H9 (cell line): ENCODE results near the gene CAPN6. TPM values are rescaled to one million over a fixed set of nuclear protein-coding genes. Genes with fewer than 3 reads are reported as not detected.

ENCODE experiments used
- DNase-seq: peaks from one replicate; pipeline ENCODE4 v3.0.0-alpha.2; 2017
- H2AFZ ChIP-seq: one replicate; pipeline ENCODE4 v1.6.1; 2013; ENCODE audit warnings: mild to moderate bottlenecking, low read length, control low read depth, moderate library complexity
- H2AK5ac ChIP-seq: 2 replicates; pipeline ENCODE4 v1.6.1; 2013; ENCODE audit warnings: low read length, control low read depth, mixed read lengths; ENCODE audit not compliant: insufficient read length
- H2BK120ac ChIP-seq: one replicate; pipeline ENCODE4 v1.6.1; 2013; ENCODE audit warnings: low read depth, mild to moderate bottlenecking, low read length, control low read depth, inconsistent platforms; ENCODE audit not compliant: poor library complexity, severe bottlenecking
- H2BK12ac ChIP-seq: 2 replicates; pipeline ENCODE4 v1.6.1; 2013; ENCODE audit warnings: low read length, control low read depth, mixed read lengths, low read depth; ENCODE audit not compliant: insufficient read length
- H2BK15ac ChIP-seq: 2 replicates; pipeline ENCODE4 v1.6.1; 2013; ENCODE audit warnings: low read depth, low read length, control low read depth
- H2BK20ac ChIP-seq: one replicate; pipeline ENCODE4 v1.6.1; 2013; ENCODE audit warnings: low read depth, mild to moderate bottlenecking, low read length, control low read depth, inconsistent platforms; ENCODE audit not compliant: poor library complexity, severe bottlenecking
- H2BK5ac ChIP-seq: 2 replicates; pipeline ENCODE4 v1.6.1; 2013; ENCODE audit warnings: low read length, control low read depth, mixed read lengths; ENCODE audit not compliant: insufficient read length
- H3K14ac ChIP-seq: 2 replicates; pipeline ENCODE4 v1.6.1; 2013; ENCODE audit warnings: low read length, control low read depth; ENCODE audit not compliant: insufficient read depth
- H3K18ac ChIP-seq: 2 replicates; pipeline ENCODE4 v1.6.1; 2013; ENCODE audit warnings: low read depth, mild to moderate bottlenecking, mixed read lengths, low read length, control low read depth; ENCODE audit not compliant: insufficient read length
- H3K23ac ChIP-seq: 2 replicates; pipeline ENCODE4 v1.6.1; 2013; ENCODE audit warnings: low read length, control low read depth, mixed read lengths, low read depth; ENCODE audit not compliant: insufficient read length
- H3K23me2 ChIP-seq: 2 replicates; pipeline ENCODE4 v1.6.1; 2013; ENCODE audit warnings: low read depth, mild to moderate bottlenecking, mixed read lengths, low read length, control low read depth; ENCODE audit not compliant: insufficient read length, poor library complexity, severe bottlenecking
- H3K27ac ChIP-seq: 2 replicates; pipeline ENCODE4 v1.5.1; 2013; ENCODE audit warnings: low read length, control low read depth, mixed read lengths, low read depth; ENCODE audit not compliant: insufficient read length
- H3K27me3 ChIP-seq: 2 replicates; pipeline ENCODE4 v1.6.1; 2013; ENCODE audit warnings: low read length, control low read depth, inconsistent platforms; ENCODE audit not compliant: insufficient read depth
- H3K4ac ChIP-seq: 2 replicates; pipeline ENCODE4 v1.6.1; 2013; ENCODE audit warnings: low read depth, mild to moderate bottlenecking, control low read depth, inconsistent platforms, low read length, moderate library complexity
- H3K4me1 ChIP-seq: 2 replicates; pipeline ENCODE4 v1.6.1; 2013; ENCODE audit warnings: low read length, control low read depth, inconsistent platforms; ENCODE audit not compliant: insufficient read depth
- H3K4me2 ChIP-seq: 2 replicates; pipeline ENCODE4 v1.6.1; 2013; ENCODE audit warnings: low read length, control low read depth, mixed read lengths; ENCODE audit not compliant: insufficient read length, insufficient read depth
- H3K56ac ChIP-seq: 2 replicates; pipeline ENCODE4 v1.6.1; 2013; ENCODE audit warnings: low read depth, mild to moderate bottlenecking, mixed read lengths, low read length, control low read depth; ENCODE audit not compliant: insufficient read length
- H3K79me1 ChIP-seq: 2 replicates; pipeline ENCODE4 v1.6.1; 2013; ENCODE audit warnings: low read depth, mild to moderate bottlenecking, moderate library complexity, low read length, control low read depth, inconsistent platforms; ENCODE audit not compliant: insufficient read depth, poor library complexity, severe bottlenecking
- H3K79me2 ChIP-seq: 2 replicates; pipeline ENCODE4 v1.6.1; 2013; ENCODE audit warnings: low read length, control low read depth, inconsistent platforms; ENCODE audit not compliant: insufficient read depth
- H3K9ac ChIP-seq: 2 replicates; pipeline ENCODE4 v1.6.1; 2013; ENCODE audit warnings: low read length, control low read depth, mixed read lengths; ENCODE audit not compliant: insufficient read length; ENCODE audit errors: extremely low read depth
- H3K9me3 ChIP-seq: one replicate; pipeline ENCODE4 v1.6.1; 2013; ENCODE audit warnings: low read depth, low read length, inconsistent platforms; ENCODE audit not compliant: control insufficient read depth
- H3T11ph ChIP-seq: one replicate; pipeline ENCODE4 v1.6.1; 2013; ENCODE audit warnings: mild to moderate bottlenecking, low read length, control low read depth, inconsistent platforms
- H4K20me1 ChIP-seq: one replicate; pipeline ENCODE4 v1.6.1; 2013; ENCODE audit not compliant: control insufficient read depth, insufficient read length, insufficient read depth
- H4K5ac ChIP-seq: 2 replicates; pipeline ENCODE4 v1.6.1; 2013; ENCODE audit warnings: low read depth, mild to moderate bottlenecking, mixed read lengths, low read length, control low read depth; ENCODE audit not compliant: insufficient read length
- H4K8ac ChIP-seq: replicated peaks from 2 replicates; pipeline ENCODE4 v1.6.1; 2013; ENCODE audit warnings: low read length, control low read depth, mixed read lengths, low read depth; ENCODE audit not compliant: insufficient read length
- H4K91ac ChIP-seq: 2 replicates; pipeline ENCODE4 v1.6.1; 2013; ENCODE audit warnings: low read depth, mild to moderate bottlenecking, moderate library complexity, mixed read lengths, low read length, control low read depth; ENCODE audit not compliant: insufficient read length
- H3K27ac Mint-ChIP-seq, 3 experiments: 2 replicates in 2 of 3; 3 replicates in 1 of 3; pipeline ENCODE4 v1.8.0; 2020 to 2021; ENCODE audit warnings: mixed read lengths in 3 of 3, mild to moderate bottlenecking in 1 of 3, moderate library complexity in 1 of 3
- H3K27me3 Mint-ChIP-seq: 2 replicates; pipeline ENCODE4 v1.8.0; 2021; ENCODE audit warnings: low read depth, mild to moderate bottlenecking, moderate library complexity, mixed read lengths
- H3K36me3 Mint-ChIP-seq, 3 experiments: 2 replicates in 2 of 3; 3 replicates in 1 of 3; pipeline ENCODE4 v1.8.0; 2020 to 2021; ENCODE audit warnings: low read depth in 3 of 3, mixed read lengths in 3 of 3; ENCODE audit not compliant: insufficient read depth in 1 of 3
- H3K4me1 Mint-ChIP-seq, 2 experiments: 2 replicates each; pipeline ENCODE4 v1.8.0; 2020; ENCODE audit warnings: mixed read lengths in 2 of 2
- H3K4me3 Mint-ChIP-seq, 2 experiments: 2 replicates in 1 of 2; 3 replicates in 1 of 2; pipeline ENCODE4 v1.8.0; 2020 to 2021; ENCODE audit warnings: mild to moderate bottlenecking in 2 of 2, mixed read lengths in 2 of 2, moderate library complexity in 1 of 2
- H3K9me3 Mint-ChIP-seq, 2 experiments: 2 replicates in 1 of 2; 3 replicates in 1 of 2; pipeline ENCODE4 v1.8.0; 2020; ENCODE audit warnings: mild to moderate bottlenecking in 2 of 2, mixed read lengths in 2 of 2, moderate library complexity in 1 of 2
- WGBS: extraction: QIAGEN DNeasy Blood & Tissue Kit; methylation state at CpG from one replicate; pipeline ENCODE4 v1.1.7; 2013; ENCODE audit warnings: missing lambda C conversion rate, low lambda C conversion rate, mixed read lengths; ENCODE audit not compliant: insufficient read length; ENCODE audit errors: extremely low coverage; 5-methylcytosine and 5-hydroxymethylcytosine counted together
- total RNA-seq: library from RNA; stranded (reverse); gene quantifications from 2 replicates; pipeline ENCODE4 v1.2.1, GENCODE V29; 2021
- TF ChIP-seq, protein P1 (sequence below): fragments of 200-600 bp; sonication (generic); conservative IDR thresholded peaks from 3 replicates; pipeline ENCODE4 v1.8.0; 2021; ENCODE audit warnings: antibody characterized with exemption, mild to moderate bottlenecking

CAPN6 gene
- total RNA-seq, 1 experiment from 2014 or later: 7.2 TPM

DNA sequence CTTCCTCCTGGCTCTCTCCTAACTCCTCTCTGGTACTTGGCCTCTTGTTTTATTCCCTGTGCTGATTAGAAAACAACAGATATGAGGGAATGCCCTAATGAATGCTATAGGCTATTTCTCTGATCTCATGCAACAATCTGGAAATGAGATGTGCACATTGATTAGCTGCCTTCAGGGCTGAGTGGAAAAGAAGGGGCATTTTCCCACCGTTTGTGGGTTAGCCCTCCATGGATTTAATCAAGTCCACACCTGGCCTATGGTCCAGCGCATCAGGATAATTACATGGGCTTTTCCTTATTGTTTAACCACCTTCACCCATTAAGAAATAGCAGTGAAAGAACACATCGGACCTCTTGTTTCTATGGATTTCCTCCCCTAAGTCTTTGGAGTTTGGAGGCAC is 70.0 kb downstream of the CAPN6 start:
- no peak overlapping the region for H2AK5ac ChIP-seq
- no peak overlapping the region for H3K14ac ChIP-seq
- no peak overlapping the region for H2BK12ac ChIP-seq
- no peak overlapping the region for H3T11ph ChIP-seq
- no peaks in the 10 kb centered on the region for H3K4me1 ChIP-seq
- no peaks in the 10 kb centered on the region for H3K79me2 ChIP-seq
- no peak overlapping the region for H2BK5ac ChIP-seq
- Mint-ChIP-seq H3K36me3 (peaks cover 0 to 8% (median 6%) of the 10 kb centered on the region in 3 experiments; a peak in 4 of 7 replicates), H3K27me3 (no peaks in the 10 kb centered on the region; the same call in 1 of the 2 replicates), H3K4me3 (no peak overlapping the region), H3K4me1 (0 out of 4 replicates have a peak, but pooled peaks cover 0 to 6% of the 10 kb centered on the region in 2 experiments), H3K27ac (no peak overlapping the region), H3K9me3 (no peaks in the 10 kb centered on the region)
- H3K23me2 ChIP-seq: no peaks in the 10 kb centered on the region
- H2AFZ ChIP-seq: no peak overlapping the region
- H3K56ac ChIP-seq: no peak overlapping the region
- no peaks in the 10 kb centered on the region for H3K79me1 ChIP-seq
- no peak overlapping the region for H4K8ac ChIP-seq
- H3K27ac ChIP-seq: no peak overlapping the region
- TF ChIP-seq, protein P1, sequence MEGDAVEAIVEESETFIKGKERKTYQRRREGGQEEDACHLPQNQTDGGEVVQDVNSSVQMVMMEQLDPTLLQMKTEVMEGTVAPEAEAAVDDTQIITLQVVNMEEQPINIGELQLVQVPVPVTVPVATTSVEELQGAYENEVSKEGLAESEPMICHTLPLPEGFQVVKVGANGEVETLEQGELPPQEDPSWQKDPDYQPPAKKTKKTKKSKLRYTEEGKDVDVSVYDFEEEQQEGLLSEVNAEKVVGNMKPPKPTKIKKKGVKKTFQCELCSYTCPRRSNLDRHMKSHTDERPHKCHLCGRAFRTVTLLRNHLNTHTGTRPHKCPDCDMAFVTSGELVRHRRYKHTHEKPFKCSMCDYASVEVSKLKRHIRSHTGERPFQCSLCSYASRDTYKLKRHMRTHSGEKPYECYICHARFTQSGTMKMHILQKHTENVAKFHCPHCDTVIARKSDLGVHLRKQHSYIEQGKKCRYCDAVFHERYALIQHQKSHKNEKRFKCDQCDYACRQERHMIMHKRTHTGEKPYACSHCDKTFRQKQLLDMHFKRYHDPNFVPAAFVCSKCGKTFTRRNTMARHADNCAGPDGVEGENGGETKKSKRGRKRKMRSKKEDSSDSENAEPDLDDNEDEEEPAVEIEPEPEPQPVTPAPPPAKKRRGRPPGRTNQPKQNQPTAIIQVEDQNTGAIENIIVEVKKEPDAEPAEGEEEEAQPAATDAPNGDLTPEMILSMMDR: no peak
- no peaks in the 10 kb centered on the region for H3K9me3 ChIP-seq
- H4K91ac ChIP-seq: no peak overlapping the region
- H3K4me2 ChIP-seq: no peak overlapping the region
- no peaks in the 10 kb centered on the region for H4K20me1 ChIP-seq
- no peak overlapping the region for H3K18ac ChIP-seq
- DNase-seq: no peak
- no peak overlapping the region for H2BK20ac ChIP-seq
- no CpG with 5 or more reads among the region's 3 CpGs for WGBS
- no peak overlapping the region for H2BK15ac ChIP-seq
- no peak overlapping the region for H4K5ac ChIP-seq
- H3K27me3 ChIP-seq: no peaks in the 10 kb centered on the region
- H3K23ac ChIP-seq: no peak overlapping the region
- H2BK120ac ChIP-seq: no peak overlapping the region
- H3K9ac ChIP-seq: no peak overlapping the region
- no peak overlapping the region for H3K4ac ChIP-seq
